NCI-H2029 treated with DMSO at 0.1 percent for 48 hours (cell line): ENCODE results near the gene PFN2.
"Not testable (repeated sequence)": the region's sequence is repeated elsewhere in the genome, so short reads cannot be mapped to it uniquely, and the experiment has no call there.

ENCODE experiments used
- DNase-seq: peaks from one replicate; lab custom pipeline; 2025; lab: John Stamatoyannopoulos, UW

Gene PFN2

GRCh38 chr3:149968216-149968615 is 2.5 kb downstream of the PFN2 start:
- DNase-seq, result no peak

DNA sequence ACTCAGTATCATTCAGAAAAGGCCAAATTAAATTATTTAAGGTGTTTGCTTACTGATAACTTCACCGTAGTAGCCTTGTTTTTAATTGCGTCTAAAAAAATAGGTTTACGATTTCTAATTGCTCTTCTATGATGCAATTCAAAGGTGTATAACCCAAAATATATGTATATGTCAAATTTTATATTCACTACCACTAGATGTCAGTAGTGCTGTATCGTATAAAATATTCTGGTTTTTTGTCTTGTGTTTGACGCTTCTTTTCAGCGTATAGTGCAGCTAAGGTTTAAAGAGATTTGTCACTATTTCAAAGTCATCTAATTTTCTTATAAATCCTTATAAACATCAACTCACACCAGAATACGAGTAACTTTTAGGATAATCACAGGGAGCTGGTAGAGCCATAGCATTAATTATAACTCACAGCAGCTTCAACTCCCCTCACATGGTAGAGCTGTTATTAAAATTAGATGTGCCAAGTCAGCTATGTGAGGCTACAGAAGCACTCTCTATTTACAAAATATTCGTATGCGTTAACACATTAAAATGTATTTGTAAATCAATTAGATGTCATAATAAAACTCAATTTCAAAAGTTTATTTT is 3.5 kb downstream of the PFN2 start:
- peak; percentile 57 for DNase-seq

GRCh38 chr3:149965278-149965677 is 5.4 kb downstream of the PFN2 start:
- no peak for DNase-seq

DNA sequence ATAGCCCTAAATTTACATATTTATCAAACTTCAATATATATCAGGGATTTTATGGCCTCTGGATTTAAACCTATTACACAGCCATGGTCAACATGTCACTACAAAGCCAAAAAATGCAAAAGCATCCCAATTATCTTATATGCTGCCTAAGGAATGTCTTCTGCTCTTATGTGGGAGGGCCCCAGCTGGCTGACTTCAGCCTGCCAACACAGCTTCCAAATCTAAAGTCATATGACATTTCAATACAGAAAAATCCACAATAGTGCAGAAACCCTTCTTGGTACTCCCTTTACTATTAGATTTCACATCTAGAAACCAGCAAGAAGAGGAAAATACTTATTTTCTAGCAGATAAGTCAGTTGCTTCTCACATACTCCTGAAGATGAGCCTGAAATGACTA is 6.4 kb downstream of the PFN2 start:
- DNase-seq, result no peak

- no peak for DNase-seq
These were observed 7.2 kb downstream of the PFN2 start for GRCh38 chr3:149963485-149963884.

DNA sequence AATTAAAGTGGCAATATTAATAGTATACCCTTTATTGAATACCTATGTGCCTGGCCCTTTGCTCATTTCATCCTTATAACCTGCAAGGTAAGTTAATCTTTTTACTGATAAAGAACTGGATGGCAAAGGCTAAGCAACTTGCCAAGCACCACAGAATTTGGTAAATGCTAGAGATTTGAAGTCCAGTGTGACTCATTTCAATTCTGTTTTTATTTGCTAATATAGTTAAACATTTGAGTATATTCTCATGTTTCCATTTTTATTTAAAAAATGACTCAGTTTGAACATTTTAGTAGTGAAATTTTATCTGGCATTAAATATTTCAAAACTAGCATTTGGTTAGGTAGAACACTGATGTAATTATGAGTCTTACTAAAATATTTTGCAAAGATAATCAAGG is 11.3 kb downstream of the PFN2 start:
- no peak for DNase-seq

GRCh38 chr3:149958171-149958796 is 12.4 kb downstream of the PFN2 start:
- no peak for DNase-seq

GRCh38 chr3:149957361-149958125 is 13.2 kb downstream of the PFN2 start:
- DNase-seq, result no peak

- DNase-seq, result no peak
These were observed 15.2 kb downstream of the PFN2 start for GRCh38 chr3:149955449-149955848.

- no peak for DNase-seq
These were observed 15.9 kb downstream of the PFN2 start for GRCh38 chr3:149954812-149955211.

DNA sequence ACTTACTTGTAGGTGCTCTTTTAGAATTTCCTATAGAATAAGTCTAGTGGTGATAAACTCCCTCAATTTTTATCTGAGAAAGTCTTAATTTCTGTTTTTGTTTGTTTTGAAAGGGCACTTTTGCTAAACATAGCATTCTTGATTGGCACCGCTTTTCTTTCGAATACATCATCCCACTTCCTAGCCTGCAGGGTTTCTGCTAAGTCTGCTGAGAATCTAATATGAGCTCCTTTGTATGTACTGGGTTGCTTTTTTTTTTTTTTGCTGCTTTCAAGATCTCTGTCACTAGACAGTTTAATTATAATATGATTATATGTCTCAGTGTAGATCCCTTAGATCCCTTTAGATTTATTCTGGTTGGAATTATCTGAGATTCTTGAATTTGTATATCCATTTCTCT is 21.5 kb downstream of the PFN2 start:
- DNase-seq, result no peak

GRCh38 chr3:149947231-149947630 is 23.5 kb downstream of the PFN2 start:
- DNase-seq, result no peak

GRCh38 chr3:149943966-149944365 is 26.7 kb downstream of the PFN2 start:
- DNase-seq, result not testable (repeated sequence)

DNA sequence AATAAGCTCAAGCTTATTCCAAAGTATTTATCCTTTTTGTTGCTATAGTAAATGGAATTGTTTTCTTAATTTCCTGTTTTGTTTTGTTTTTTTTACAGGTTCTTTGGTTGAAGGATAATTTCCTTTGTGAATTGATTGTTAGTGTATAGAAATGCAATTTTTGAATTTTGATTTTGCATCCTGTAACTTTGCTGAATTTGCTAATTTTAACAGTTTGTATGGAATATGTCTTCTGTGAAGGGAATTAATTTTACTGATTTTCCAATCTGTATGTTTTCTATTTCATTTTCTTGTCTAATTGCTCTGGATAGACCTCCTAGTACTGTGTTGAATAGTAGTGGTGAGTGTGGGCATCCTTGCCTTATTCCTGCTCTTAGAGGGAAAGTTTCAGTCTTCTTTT is 28.3 kb downstream of the PFN2 start:
- no peak for DNase-seq

DNA sequence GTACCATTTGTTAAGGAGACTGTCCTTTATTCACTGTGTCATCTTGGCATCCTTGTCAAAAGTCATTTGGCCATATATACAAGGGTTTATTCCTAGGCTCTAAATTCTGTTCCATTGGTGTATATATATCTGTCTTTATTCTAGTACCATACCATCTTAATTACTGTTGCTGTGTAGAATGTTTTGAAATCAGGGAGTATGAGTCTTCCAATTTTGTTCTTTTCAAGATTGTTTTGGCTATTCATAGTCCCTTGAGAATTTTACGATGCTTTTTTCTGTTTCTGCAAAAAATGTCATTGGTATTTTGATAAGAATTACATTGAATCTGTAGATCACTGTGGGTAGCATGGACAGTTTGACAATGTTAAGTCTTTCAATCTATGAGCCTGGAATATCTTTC is 28.7 kb downstream of the PFN2 start:
- no peak for DNase-seq

- DNase-seq, result no peak
These were observed 29.5 kb downstream of the PFN2 start for GRCh38 chr3:149941186-149941585.

DNA sequence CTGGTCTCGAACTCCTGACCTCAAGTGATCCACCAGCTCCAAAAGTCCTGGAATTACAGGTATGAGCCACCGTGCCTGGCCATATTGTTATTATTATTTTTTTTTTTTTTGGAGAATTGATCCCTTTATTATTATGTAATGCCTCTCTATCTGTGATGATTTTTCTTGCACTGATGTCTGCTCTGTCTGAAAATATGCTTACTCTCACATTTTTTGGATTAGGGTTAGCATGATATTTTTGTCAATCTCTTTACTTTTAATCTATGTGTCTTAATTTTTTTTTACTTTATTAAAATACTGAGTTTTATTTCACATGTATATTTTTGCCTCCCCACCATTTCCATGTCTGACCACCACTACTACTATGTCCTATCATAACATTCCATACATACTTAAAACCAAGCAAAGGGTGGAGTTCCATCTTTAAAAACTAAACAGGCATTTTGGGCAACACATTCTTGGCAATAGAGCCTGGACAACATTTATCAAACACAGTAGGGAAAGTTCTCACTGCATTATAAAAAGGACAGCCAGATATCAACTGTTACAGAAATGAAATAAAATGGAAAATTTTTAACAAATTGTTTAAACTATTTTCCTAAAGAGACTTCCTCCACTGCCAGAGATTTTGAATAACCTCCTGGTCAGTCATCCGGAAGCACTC is 32.2 kb downstream of the PFN2 start:
- not testable (repeated sequence) for DNase-seq

DNA sequence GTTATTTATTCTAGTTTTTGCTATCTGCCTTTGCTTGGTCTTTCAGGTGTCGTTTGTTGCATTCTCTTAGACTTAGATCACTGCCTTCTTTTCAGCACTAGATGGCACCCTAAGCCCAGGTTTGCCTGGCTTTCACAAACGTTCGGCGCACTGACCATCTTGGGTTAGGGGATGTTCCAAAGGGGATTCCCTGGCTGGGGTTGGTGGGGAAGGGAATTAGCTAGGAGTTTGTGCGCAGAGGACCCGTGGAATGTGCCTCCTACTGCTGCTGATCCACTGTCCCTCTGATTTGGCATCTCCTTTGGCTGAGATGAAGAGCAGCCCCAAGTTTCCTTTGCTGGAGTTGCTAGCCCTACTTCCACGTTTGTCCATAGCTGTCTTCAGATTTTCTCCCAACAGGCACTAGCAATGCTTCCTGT is 33.9 kb downstream of the PFN2 start:
- peak; percentile 50 for DNase-seq

DNA sequence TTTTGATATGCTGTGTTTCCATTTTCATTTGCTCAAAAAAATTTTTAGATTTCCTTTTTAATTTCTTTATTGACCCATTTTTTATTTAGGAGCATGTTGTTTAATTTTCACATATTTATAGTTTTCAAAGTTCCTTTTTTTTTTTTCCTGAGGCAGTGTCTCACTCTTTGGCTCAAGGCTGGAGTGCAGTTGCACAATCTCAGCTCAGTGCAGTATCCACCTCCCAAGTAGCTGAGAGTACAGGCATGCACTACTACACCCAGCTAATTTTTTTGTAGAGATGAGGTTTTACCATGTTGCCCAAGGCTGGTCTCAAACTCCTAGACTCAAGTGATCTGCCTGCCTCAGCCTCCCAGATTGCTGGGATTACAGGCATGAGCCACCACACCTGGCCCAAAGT is 36.2 kb downstream of the PFN2 start:
- DNase-seq, result no peak

DNA sequence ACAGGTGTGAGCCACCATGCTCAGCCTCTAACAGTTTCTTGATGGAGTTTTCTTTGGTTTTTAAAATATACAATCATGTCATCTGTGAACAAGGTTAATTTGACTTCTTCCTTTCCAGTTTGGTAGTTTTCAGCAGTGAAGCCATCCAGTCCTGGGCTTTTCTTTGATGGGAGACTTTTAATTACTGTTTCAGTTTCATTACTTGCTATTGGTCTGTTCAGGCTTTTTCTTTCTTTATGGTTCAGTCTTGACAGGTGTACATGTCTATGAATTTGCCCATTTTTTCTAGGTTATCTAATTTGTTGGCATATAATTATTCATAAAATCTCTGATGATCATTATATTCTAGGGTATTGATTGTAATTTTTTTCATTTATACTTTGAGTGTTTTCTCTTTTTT is 36.8 kb downstream of the PFN2 start:
- no peak for DNase-seq

DNA sequence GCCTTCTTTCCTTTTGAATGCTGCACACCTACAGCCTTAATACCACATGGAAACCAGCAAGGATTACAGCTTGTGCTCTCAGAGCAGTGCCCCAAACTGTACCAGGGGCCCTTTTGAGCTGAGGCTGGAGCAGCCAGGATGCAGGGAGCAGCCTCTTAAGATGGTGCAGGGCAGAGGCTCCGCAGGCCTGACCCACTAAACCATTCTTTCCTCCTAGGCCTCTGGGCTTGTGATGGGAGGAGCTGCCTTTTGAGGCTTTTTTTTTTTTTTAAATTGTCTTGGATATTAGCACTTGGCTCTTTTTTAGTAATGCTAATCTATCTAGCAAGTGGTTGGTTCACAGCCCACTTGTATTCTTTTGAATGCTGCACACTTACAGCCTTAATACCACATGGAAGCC is 37.7 kb downstream of the PFN2 start:
- no peak for DNase-seq

GRCh38 chr3:149920119-149920518 is 50.6 kb downstream of the PFN2 start:
- no peak for DNase-seq

DNA sequence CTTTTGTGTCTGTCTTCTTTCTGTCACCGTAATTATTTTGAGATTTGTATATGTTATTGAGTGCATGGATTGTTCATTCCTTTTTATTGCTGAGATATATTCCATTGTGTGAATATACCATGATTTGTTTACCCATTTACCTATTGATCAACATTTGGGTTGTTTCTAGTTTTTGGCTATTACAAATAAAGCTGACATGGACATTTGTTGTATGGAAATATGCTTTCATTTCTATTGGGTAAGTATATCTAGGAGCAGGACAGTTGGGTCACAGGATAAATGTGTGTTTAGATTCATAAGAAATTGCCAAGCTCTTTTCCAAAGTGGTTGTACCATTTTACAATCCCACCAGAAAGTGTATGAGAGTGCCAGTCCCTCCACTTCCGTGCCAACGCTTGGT is 51.2 kb downstream of the PFN2 start:
- no peak for DNase-seq
